Measurements from ENCODE around the gene FAM200A.

DNA sequence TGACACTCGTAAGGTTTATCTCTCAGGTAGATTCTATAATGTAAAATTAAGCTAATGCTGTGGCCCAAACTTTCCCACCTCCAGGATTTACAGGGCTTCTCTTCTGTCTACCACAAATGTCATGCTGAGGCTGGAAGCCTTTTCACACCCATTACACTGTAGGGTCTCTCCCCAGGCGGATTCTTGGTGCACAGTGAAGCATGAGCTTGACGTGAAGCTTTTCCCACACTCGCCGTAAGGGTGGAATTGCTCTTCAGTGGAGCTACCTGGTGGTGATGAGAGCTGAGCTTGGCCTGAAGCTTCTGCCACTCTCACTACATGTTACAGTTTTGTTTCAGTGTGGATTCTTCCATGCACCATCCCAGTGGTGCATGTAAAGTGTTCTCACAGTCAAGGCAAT, 11.4 kb downstream of the FAM200A start:
- TF ChIP-seq, protein P1, sequence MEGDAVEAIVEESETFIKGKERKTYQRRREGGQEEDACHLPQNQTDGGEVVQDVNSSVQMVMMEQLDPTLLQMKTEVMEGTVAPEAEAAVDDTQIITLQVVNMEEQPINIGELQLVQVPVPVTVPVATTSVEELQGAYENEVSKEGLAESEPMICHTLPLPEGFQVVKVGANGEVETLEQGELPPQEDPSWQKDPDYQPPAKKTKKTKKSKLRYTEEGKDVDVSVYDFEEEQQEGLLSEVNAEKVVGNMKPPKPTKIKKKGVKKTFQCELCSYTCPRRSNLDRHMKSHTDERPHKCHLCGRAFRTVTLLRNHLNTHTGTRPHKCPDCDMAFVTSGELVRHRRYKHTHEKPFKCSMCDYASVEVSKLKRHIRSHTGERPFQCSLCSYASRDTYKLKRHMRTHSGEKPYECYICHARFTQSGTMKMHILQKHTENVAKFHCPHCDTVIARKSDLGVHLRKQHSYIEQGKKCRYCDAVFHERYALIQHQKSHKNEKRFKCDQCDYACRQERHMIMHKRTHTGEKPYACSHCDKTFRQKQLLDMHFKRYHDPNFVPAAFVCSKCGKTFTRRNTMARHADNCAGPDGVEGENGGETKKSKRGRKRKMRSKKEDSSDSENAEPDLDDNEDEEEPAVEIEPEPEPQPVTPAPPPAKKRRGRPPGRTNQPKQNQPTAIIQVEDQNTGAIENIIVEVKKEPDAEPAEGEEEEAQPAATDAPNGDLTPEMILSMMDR (conservative IDR thresholded peaks at IDR 0.05) = no peak
- no peak for TF ChIP-seq EZH2 (IDR thresholded peaks at IDR 0.05; ENCODE audit: low read depth)

All from PC-9 (cell line).